ENCODE data around the gene SCART1.
"Not testable (repeated sequence)": the region's sequence is repeated elsewhere in the genome, so short reads cannot be mapped to it uniquely, and the experiment has no call there.

SCART1 gene

GRCh38 chr10:133438711-133439273 is 15.0 kb upstream of the SCART1 start:
- peak; percentile 88 to 93 for DNase-seq

DNA sequence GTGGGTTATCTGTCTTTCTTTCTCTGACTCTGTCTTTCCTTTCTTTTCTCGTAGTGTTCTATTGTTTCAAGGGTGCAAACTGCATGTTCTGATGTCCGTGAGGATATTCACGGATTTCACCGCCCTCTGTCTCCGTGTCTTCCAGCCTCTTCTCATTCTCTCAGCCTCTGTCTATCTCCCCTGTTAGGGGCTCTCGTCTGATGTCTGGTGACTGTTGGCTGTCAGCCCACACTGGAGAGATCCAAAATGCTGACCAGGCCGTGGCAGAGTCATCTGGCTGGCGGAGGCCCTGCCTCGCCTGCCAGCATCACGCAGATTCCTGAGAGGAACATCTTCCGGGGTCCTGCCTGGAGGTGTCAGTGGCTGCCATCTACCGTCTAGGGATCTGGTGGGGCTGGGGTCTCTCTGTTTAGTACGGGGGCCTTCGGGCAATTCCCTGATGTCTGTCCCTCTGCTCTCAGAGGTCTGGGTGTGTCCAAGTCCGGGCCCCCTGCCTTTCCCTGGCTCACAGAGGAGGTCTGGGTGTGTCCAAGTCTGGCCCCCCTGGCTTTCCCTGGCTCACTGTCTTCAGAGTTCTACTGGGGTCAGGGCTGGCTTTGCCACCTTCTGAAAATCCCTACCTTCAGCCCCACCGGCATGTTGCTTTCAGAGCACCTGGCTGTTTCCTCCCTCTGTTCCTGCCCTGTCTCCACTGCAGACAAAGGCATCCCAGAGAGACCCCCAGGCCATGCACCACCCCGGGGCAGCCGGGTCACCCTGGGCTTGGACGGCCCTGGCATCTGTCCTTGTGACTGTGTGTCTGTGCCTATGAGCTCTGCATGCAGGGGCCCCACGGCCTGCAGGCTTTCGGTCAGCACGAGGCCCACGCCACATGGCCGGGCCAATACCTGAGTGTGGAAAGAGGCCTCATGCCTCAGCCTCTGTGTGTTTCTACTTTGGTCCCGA is 14.0 kb upstream of the SCART1 start:
- no peak for DNase-seq

GRCh38 chr10:133440633-133441285 is 13.0 kb upstream of the SCART1 start:
- no peak for DNase-seq

- not testable (repeated sequence) for DNase-seq
These were observed 12.4 kb upstream of the SCART1 start for GRCh38 chr10:133441356-133441755.

DNA sequence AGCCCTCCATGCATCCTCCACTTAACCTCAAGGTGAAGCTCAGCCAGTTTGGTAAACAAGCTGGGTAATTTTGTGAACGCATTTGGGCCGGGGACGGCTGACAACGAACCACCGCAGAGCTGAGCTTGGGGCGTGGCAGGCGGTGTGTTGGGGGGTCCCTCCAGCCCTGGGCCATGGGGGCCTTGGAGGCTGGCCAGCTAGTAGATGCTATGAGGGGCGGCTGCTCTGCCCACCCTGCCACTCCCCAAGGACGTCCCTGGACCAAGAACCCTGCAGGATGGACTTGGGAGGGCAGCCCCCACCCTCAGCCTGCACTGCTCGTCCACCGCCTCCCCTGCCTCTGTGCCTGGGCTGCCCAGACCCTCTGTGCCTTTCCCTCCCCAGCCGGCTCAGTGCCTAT is 12.0 kb upstream of the SCART1 start:
- no peak for DNase-seq

DNA sequence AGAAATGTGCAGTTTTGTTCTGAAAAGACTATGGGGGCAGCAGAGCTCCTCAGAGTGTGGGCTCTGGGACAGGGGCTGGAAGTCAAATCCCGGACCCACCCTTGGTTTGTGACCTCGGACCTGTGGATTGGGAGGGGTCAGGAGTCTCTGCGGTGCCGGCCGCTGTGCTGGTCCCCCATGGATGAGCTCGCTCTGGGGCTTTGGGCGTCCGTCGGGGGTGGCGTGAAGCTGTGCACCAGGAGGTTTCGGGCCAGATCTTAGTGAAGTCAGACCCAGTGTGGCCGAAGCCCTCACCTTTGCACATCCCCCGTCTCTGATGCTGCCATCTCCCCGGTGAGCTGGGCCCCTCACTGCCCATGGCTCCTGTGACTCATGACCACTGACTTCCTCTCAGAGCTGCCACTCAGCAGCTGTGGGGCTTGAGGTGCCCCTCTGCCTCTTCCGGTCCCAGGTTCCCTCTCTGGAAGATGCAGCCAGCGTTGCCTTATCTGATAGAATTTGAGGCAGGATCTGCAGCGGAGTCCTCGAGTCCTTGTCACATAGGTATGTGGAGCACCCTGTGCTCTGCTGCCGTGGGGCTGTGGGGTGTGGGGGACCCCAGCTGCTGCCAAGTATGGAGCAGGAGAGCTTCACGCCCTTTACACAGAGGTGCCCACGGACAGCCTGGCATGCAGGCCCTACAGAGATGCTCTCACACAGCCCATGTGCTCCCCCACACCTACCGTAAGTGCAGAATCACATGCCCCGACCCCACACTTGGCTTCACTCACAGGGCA is 11.4 kb upstream of the SCART1 start:
- peak; percentile 89 to 92 for DNase-seq

GRCh38 chr10:133442967-133443924 is 10.5 kb upstream of the SCART1 start:
- peak in 1 of 2 experiments; percentile 56 for DNase-seq

- no peak for DNase-seq
These were observed 9.1 kb upstream of the SCART1 start for GRCh38 chr10:133444342-133445267.

DNA sequence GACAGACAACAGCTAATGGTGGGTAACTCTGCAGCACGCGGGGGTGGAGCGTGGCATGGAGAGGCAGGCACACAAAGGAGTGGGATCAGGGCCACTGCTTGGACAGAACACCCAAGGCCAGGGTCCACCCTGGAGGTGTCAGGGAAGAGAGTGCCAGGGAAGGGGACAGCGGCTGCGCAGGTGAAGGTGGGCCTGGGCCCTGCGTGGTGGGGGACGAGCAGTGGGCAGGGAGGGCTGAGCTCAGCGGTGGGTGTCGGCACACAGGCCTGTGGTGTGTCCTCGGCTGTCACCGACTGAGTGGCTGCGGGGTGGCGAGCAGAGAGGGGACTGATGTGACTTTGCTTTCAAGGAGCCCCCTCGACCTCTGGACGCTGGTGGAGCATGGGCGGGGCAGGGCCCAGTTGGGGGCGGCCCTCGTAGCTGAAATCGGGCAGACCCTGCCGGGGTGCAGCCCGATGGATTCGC is 8.4 kb upstream of the SCART1 start:
- no peak for DNase-seq

DNA sequence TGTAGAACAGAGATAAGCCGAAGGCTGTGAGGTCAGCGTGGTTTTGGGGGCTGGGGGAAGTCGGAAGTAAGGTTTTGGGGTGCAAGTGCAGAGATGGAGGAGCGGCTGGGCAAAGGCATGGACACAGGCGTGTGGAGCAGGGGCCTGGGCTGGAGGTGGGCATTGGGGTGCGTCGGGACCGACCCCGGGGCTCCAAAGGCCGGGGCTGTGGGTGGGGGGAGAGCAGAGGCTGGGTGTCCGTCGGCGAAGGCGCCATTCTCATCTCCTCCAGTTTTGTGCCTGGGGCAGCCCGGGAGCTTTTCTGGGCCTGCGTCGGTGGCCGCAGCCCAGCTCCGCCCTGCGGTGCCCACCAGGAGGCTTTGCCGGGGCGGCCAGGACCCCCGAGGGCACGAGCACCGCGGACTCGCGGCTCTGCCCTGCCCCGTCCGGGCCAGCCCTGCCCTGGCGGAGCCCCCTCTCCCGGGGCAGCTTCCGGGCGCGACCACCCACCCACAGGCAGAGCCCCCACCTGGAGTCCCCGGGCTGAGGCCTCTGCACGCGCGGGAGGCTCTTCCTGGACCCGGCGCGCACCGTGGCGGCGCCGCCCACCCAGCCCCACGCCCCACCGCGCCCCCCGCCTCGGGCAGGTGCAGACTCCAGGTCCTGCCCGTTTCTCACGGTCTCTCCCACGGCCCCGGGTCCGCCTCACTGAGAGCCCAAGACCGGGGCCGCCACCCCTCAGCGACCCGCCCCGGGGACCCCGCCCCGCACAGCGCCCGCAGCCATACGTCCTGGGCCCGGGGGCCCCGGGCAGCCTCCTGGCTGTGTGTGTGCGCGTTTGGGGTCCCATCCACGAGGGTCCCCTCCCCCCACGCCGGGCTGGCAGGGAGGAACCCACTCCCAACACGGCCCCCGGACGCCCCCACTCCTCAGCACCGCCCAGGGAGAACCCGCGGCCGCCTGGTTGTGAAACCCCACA is 7.7 kb upstream of the SCART1 start:
- DNase-seq = no peak

DNA sequence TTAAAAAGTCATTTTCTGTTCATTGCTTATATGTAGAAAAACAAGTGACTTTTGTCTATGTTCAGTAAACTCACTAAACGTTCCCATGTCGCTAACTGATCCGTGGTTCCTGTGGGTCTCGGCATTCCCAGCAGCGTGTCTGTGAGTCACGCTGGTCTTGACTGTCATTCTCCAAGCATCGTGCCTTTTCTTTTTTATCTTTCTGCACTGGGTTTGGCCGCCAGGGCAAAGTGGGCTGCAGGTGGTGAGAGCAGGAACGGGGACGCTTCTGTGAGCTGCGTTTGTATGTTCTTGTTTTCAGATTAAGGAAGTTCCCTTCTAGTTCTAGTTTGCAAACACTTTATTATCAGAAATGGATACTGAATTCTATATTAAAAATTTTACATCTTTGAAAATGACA is 6.8 kb upstream of the SCART1 start:
- no peak for DNase-seq

- no peak for DNase-seq
These were observed 5.6 kb upstream of the SCART1 start for GRCh38 chr10:133448120-133448519.

DNA sequence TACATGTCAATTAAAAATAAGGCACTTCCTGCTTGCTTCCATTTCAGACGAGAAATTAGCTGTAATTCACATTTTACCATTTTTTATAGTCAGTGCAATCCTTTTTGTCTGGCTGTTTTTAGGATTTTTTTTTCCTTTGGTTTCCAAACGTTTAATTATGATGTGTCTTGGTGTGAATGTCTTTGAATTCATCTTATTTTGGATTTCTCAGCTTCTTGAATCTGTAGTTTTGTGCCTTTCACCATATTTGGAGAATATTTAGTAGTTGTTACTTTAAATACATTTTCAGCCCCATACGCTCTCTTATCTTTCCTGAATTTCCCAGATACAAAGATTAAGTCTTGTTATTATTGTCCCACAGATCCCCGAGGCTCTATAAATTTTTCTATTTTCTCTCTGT is 2.4 kb upstream of the SCART1 start:
- no peak for DNase-seq

DNA sequence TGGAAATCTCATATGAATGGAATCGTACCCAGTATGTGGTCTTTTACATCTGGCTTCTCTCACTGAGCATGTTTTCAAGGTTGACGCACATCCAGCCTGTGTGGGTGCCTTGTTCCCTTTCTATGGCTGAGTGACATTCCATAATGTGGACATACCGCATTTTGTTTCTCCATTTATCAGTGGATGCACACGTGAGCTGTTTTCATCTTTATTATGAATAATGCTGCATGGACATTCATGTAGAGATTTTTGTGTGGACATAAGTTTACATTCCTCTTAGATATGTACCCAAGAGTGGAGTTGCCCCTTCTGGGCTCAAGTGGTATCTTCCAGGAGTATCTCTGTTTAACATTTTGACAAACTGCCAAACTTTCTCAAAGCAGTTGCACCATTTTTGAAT is 1.3 kb upstream of the SCART1 start:
- DNase-seq = no peak

DNA sequence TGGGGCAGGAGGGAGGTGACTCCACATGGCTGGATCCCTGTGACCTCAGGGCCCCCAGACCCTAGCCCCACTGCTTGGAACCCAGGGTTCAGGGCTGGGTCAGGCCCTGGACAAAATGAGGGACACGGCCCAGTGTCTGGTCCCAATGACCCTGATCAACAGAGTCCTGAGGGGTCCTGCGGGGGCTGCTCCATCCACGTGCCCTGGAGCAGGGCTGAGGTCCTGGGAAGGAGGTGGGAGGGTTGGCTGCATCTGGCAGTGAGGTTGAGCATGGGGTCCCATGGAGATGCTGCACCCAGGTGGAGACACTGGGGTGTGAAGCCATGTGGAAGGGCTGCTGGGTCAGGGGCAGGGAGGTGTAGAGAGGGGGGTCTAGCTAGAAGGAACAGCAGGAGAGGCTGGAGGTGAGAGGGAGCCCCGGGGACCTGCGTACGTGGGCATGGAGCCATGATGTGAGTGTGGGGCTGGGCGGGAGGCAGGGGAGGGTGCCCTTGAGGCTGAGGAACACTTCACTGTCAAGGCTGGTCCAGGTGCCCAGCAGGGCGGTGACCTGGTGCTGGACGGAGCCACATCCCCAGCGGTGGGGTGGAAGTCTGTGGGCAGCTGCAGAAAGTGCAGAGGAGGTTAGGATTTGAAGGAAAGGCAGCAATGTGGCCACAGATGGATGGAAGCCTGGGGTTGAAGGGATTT is 604 bp downstream of the SCART1 start:
- DNase-seq = no peak

DNA sequence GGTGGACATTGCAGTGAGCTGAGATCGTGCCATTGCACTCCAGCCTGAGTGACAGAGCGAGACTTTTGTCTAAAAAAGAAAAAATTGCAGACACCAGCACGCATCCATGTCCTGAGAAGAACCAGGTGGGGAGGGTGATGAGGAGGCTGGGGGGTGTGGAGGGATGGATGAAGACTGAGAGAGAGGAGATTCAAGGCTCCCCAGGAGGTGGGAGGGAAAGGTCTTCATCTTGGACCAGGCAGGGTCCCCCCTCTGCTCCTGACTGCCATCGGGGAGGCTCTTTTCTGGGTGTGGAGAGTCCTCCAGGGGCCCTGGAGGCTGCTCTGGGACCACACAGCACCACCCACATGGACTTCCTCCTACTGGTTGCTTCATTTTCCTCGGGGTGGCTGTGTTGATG is 1.5 kb downstream of the SCART1 start:
- peak; percentile 30 to 45 for DNase-seq

- DNase-seq = no peak
These were observed 1.9 kb downstream of the SCART1 start for GRCh38 chr10:133455611-133456031.
